ENCODE results near the gene KCTD12. TPM values are rescaled to one million over a fixed set of nuclear protein-coding genes. Genes with fewer than 3 reads are reported as not detected.
A peak's percentile ranks its signal among the peaks of the same experiment; 100 is the strongest.

The KCTD12 gene
- total and polyA plus RNA-seq, 12 donors: 12.5 to 80.8 (median 44.9) TPM

DNA sequence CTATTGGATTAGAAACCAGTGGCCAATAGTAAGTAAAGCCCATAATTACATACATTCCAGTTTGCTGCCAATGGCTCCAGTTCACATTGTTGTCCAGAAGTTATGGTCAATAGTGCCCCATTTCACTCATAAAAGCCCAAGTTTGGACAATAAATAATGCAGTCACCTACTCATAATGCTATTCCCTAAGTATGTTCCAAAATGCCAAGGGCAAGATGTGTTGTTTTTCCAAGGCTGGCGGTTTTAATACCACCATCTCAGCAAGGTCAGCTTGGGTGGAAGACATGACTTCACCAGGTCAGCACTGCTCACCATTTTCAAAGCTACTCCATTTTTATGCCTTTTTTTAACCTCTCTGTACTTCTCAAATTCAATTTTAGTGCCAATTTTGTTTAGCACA lies 32.7 kb downstream of the KCTD12 start:
- Histone ChIP-seq H3K4me1 (replicated peaks in 1 of 2) (peaks cover 8 to 22% of the 10 kb centered on the region in 2 donors), H3K27me3 (no peaks in the 10 kb centered on the region), H3K27ac (no peak overlapping the region), H3K36me3 (replicated peaks in 1 of 2) (no peaks in the 10 kb centered on the region), H3K9me3 (replicated peaks in 1 of 3) (no peaks in the 10 kb centered on the region), H3K4me3 (no peak overlapping the region)
- no peak for TF ChIP-seq POLR2A (IDR thresholded peaks at IDR 0.05)
- TF ChIP-seq, protein P1, sequence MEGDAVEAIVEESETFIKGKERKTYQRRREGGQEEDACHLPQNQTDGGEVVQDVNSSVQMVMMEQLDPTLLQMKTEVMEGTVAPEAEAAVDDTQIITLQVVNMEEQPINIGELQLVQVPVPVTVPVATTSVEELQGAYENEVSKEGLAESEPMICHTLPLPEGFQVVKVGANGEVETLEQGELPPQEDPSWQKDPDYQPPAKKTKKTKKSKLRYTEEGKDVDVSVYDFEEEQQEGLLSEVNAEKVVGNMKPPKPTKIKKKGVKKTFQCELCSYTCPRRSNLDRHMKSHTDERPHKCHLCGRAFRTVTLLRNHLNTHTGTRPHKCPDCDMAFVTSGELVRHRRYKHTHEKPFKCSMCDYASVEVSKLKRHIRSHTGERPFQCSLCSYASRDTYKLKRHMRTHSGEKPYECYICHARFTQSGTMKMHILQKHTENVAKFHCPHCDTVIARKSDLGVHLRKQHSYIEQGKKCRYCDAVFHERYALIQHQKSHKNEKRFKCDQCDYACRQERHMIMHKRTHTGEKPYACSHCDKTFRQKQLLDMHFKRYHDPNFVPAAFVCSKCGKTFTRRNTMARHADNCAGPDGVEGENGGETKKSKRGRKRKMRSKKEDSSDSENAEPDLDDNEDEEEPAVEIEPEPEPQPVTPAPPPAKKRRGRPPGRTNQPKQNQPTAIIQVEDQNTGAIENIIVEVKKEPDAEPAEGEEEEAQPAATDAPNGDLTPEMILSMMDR (IDR thresholded peaks at IDR 0.05): no peak
- 33 to 51% (median 45%) methylated on average over 1 of the region's 1 CpG for WGBS, 4 donors
- intact Hi-C loops (cut with DNase I): no loop called here
- DNase-seq: no peak

DNA sequence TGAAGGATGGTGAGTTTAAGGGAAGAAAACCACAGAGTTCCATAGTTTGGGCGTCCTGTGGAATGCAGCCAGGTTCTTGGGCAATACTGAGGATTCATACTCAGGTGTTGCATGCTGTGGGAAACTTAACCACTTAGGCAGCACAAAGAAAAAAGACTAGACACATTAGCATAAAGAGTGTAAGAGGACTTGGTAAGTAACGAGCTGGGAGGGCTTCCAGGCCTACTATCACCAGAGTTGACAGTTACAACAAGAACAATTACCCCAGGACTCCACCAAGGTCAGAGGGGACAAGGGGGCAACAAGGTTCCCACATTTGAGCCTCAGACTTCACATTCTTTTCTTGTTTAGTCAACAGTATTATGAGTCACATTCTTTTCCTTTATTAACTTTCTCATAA lies 33.2 kb downstream of the KCTD12 start:
- TF ChIP-seq, protein P1 (IDR thresholded peaks at IDR 0.05): no peak
- no peak for TF ChIP-seq POLR2A (IDR thresholded peaks at IDR 0.05)
- DNase-seq: peak in 5 of 7 donors; percentile 8 to 34 (median 24)
- WGBS, 4 donors: 50 to 68% (median 61%) methylated on average over 2 of the region's 2 CpGs
- H3K27me3 ChIP-seq: no peaks in the 10 kb centered on the region
- H3K4me1 ChIP-seq (replicated peaks in 1 of 2): peaks cover 8 to 22% of the 10 kb centered on the region in 2 donors
- H3K36me3 ChIP-seq (replicated peaks in 1 of 2): no peaks in the 10 kb centered on the region
- intact Hi-C loops (cut with DNase I): no loop called here
- no peaks in the 10 kb centered on the region for H3K9me3 ChIP-seq (replicated peaks in 1 of 3)
- H3K4me3 ChIP-seq: no peak overlapping the region
- no peak overlapping the region for H3K27ac ChIP-seq

DNA sequence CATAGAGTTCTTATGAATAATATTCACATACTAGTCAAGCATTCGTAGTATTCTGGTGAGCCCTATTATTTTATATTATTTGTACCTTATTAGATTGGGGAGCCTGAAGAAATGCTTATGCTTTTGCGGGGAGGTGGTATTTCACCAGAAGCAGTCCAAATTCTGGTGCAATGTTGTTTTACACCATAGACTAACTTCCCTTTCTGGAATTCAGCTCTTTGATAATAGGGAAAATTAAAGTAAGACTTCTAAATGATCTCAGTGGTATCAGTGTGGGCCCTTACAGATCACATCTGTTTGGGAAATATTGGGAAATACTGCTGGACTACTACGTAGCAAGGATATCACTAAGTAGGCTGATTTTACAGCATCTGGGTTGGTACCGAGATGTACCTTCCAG lies 34.2 kb downstream of the KCTD12 start:
- TF ChIP-seq POLR2A (IDR thresholded peaks at IDR 0.05): no peak
- TF ChIP-seq, protein P1 (IDR thresholded peaks at IDR 0.05): no peak
- intact Hi-C loops (cut with DNase I): no loop called here
- WGBS, 4 donors: 90 to 98% (median 94%) methylated on average over 4 of the region's 4 CpGs

DNA sequence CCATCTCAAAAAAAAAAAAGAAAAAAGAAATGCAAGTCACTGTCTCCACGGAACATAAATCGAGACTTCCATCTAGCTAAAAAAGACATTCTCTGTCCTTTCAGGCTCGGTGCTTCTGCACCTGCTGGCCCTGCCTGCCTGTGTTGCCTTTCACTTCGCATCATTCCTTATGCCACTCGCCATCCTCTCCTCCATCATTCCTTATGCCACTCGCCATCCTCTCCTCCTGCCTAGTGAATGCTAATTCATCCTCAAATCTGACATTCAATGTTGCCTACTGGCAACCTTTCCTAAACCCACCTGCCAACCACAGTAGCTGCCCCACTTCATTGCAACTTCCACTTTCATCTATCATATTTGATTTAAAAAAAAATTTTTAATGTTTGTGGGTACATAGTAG lies 36.7 kb downstream of the KCTD12 start:
- 89 to 96% (median 91%) methylated on average over 6 of the region's 6 CpGs for WGBS, 4 donors
- no peak for TF ChIP-seq POLR2A (IDR thresholded peaks at IDR 0.05)
- TF ChIP-seq, protein P1 (IDR thresholded peaks at IDR 0.05): no peak
- intact Hi-C loops (cut with DNase I): no loop called here

More for the DNA sequence above, 34.2 kb downstream of the KCTD12 start:
- H3K36me3 ChIP-seq (replicated peaks in 1 of 2): no peaks in the 10 kb centered on the region
- no peak for DNase-seq
- H3K27me3 ChIP-seq: no peaks in the 10 kb centered on the region
- H3K4me3 ChIP-seq: no peak overlapping the region
- H3K9me3 ChIP-seq (replicated peaks in 1 of 3): no peaks in the 10 kb centered on the region
- H3K4me1 ChIP-seq (replicated peaks in 1 of 2): peaks cover 8 to 22% of the 10 kb centered on the region in 2 donors
- no peak overlapping the region for H3K27ac ChIP-seq

More for the DNA sequence above, 36.7 kb downstream of the KCTD12 start:
- H3K9me3 ChIP-seq (replicated peaks in 1 of 3): no peaks in the 10 kb centered on the region
- H3K4me3 ChIP-seq: no peak overlapping the region
- no peaks in the 10 kb centered on the region for H3K36me3 ChIP-seq (replicated peaks in 1 of 2)
- peaks cover 8 to 16% of the 10 kb centered on the region in 2 donors for H3K4me1 ChIP-seq (replicated peaks in 1 of 2)
- H3K27me3 ChIP-seq: no peaks in the 10 kb centered on the region
- no peak for DNase-seq
- no peak overlapping the region for H3K27ac ChIP-seq
